Breast epithelium (tissue), 3 donors: ENCODE data around the gene CAMKK1.

Experiments
- POLR2A ChIP-seq: fragments of 450-650 bp; IDR thresholded peaks from one replicate; pipeline ENCODE4 v1.6.1; 2016; ENCODE audit warnings: antibody characterized with exemption, mild to moderate bottlenecking, moderate library complexity
- TF ChIP-seq, protein P1 (sequence below), 3 donors: fragments of 450-650 bp; IDR thresholded peaks; one replicate each; pipeline ENCODE4 v1.5.1; 2016 to 2017; ENCODE audit warnings: antibody characterized with exemption in 3 of 3, mild to moderate bottlenecking in 3 of 3, moderate library complexity in 3 of 3

DNA sequence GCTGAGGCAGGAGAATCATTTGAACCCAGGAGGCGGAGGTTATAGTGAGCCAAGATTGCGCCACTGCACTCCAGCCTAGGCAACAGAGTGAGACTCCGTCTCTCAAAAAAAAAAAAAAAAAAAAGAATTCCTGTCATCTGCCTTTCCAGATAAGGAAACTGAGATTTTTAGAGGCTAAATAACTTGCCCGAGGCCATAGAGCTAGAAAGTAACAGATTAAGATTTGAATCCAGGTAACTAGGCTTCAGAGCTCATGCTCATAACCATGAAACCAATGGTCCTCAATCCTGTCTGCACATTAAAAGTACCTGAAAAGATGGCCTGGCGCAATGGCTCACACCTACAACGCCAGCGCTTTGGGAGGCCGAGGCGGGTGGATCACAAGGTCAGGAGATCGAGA lies 56.3 kb downstream of the CAMKK1 start:
- TF ChIP-seq, protein P1, sequence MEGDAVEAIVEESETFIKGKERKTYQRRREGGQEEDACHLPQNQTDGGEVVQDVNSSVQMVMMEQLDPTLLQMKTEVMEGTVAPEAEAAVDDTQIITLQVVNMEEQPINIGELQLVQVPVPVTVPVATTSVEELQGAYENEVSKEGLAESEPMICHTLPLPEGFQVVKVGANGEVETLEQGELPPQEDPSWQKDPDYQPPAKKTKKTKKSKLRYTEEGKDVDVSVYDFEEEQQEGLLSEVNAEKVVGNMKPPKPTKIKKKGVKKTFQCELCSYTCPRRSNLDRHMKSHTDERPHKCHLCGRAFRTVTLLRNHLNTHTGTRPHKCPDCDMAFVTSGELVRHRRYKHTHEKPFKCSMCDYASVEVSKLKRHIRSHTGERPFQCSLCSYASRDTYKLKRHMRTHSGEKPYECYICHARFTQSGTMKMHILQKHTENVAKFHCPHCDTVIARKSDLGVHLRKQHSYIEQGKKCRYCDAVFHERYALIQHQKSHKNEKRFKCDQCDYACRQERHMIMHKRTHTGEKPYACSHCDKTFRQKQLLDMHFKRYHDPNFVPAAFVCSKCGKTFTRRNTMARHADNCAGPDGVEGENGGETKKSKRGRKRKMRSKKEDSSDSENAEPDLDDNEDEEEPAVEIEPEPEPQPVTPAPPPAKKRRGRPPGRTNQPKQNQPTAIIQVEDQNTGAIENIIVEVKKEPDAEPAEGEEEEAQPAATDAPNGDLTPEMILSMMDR (IDR thresholded peaks at IDR 0.05) = no peak
- no peak for TF ChIP-seq POLR2A
